Dermis microvascular lymphatic vessel endothelial cell (primary cell): ENCODE measurements around the gene AFF3. TPM values are rescaled to one million over a fixed set of nuclear protein-coding genes. Genes with fewer than 3 reads are reported as not detected.

Source experiments
- DNase-seq, 2 donors: peaks; one replicate each; pipeline versions ENCODE4 v3.0.0 to v3.0.0-alpha.2; 2010; ENCODE audit warnings: low read depth in 2 of 2
- total RNA-seq: library from RNA; depleted of rRNA; stranded (reverse); fragments of >200 nt; gene quantifications from 2 replicates; pipeline ENCODE4 v1.2.1, GENCODE V29; 2014

AFF3 gene
- total RNA-seq, 1 donor from 2014 or later, result under 0.01 TPM

GRCh38 chr2:100042562-100042961 is 99.8 kb downstream of the AFF3 start:
- no peak for DNase-seq

GRCh38 chr2:100041946-100042345 is 100.4 kb downstream of the AFF3 start:
- no peak for DNase-seq

DNA sequence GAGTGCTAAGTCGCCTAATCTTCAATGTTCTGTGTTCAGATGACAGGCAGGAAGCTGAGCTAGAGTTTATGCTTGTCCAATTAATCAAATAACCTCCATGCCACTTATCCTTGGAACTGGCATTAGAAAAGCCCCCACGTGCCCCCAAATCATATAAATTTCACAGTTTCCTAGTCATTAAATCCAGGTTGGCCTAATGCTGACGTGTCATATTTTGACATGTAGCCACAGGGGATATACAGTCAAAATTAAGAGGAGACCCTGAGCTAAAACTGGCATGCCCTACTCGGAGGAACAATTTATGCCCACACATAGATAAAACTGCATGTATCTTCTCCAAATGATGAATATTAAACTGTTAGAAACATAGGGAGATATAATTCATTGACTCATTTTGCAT is 101.0 kb downstream of the AFF3 start:
- DNase-seq, result no peak

DNA sequence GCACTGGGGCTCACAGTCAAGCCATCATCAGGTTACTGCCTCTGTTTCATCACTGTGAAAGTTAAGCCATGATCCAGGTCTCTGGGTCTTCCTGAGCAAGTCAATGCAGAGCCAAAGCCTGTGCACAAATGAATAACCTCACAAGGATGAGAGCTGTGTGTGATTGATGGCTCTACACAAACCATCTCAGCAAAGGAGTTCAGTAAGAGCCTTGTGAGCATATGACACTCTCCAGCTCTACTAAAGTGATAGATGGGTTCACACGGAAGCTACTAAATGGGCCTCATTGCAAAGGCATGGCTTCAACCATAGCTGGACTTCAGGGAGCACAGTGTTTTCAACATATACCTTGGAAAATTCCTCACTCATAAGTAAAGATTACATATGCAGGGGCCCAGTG is 101.5 kb downstream of the AFF3 start:
- DNase-seq, result no peak

DNA sequence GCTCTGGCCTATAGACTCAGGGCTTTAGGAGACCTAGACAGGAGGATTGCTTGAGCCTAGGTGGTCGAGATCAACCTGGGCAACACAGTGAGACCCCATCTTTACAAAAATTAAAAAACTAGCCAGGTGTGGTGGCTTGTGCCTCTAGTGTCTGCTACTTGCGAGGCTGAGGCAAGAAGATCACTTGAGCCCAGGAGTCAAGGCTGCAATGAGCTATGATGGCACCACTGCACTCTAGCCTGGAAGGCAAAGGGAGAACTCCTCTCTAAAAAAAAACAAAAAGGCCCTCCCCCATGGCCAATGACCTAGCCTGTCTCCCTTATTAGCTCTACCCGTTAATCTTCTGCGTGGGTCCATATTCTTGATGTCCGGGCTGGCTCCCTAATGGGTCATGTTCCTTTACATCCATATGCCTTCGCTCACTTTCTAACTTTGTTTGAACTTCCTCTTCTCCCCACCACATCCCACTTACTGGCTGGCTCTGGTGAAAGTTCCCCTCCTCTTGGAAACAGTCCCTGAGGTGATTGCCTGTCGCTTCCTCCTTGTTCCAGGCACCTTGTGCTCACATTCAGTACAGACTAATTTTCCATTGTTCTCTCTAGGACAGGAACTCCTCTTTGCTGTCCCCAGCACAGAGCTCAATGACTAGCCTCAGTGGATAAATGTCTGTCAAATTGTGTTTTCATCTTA is 103.0 kb downstream of the AFF3 start:
- no peak for DNase-seq

GRCh38 chr2:100038011-100038410 is 104.4 kb downstream of the AFF3 start:
- DNase-seq, result no peak

GRCh38 chr2:100036793-100037192 is 105.6 kb downstream of the AFF3 start:
- DNase-seq, result no peak

DNA sequence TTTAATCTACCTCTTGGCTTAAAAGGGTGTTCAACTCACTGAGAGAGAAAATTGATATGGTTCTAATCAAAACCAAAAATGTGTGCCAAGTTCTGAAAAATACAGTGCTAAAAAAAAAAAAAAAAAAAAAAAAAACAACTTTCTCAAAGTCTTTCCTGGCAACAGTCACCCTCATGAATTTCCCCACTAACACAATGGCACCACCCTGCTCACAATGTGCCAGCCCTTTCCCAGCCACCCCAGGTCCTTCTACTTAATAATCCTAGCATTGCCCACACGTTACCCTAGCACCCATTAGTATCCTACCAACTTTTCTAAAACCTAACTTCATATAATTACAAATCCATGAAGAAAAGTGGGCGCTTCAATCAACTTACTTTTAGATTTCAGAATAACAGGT is 106.4 kb downstream of the AFF3 start:
- DNase-seq, result no peak

DNA sequence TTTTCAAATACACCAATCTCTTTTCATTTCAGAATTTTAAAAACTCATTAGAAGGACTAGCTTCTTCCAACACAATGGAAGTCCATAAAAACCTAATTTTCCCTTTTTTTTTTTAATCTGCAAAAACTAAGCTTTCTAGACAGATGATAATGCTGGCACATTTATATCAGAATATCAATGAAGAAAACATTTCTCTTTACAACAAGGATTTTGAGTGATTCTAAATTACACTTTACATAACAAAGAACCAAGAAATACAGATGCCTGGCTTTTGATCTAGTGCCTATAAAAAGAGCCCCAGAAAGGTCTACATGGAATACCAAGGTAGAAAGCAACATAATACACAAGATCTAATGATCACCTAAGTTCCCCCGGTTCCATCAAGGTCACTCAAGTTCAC is 108.0 kb downstream of the AFF3 start:
- no peak for DNase-seq

DNA sequence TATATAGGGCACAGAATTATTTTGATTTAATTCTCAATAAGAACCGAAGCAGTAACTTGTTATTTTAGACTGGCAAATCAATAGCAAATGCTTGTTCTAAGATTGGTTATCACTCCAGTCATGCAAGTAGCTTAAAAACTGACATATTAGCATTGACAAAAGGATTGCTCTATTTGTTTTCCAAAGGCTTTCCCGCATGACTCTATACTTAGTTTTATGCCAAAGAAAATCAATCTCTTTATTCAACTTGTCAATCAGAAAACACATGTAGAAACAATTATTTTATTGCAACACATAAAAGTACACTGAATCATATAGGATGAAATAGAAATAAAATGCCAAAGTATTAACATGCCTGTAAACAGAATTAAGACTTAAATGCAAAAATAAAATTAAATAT is 108.4 kb downstream of the AFF3 start:
- DNase-seq, result no peak

DNA sequence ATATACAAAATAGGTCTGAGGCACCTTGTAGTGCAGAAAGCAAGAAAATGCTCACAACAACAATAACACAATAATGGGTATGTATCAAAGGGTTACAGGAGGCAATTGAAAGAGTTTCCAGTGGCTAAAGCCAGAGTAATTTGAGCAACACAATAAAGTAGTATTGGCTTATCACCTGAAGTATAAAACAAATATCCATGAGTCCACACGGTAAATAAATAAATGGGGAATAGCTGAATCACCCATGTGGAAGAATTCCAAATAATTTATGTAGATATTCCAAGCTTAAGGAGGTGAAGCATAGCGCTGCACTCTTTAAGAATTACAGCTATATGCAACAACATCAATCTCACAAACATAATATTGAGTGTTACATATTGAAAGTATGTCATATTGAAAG is 110.8 kb downstream of the AFF3 start:
- no peak for DNase-seq

DNA sequence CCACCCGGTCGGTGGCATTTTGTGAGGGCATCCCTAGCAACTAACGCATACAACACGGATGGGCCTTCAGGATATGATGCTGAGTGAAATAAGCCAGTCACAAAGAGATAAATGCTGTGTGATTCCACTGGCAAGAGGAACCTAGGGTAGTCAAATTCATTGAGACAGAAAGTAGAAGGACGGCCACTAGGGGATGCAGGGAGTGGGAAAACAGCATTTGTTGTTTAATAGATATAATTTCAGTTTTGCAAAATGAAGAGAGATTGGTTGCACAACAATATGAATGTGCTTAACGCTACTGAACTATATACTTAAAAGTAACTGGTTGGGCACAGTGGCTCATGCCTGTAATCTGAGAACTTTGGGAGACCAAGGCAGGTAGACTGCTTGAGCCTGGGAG is 112.9 kb downstream of the AFF3 start:
- no peak for DNase-seq

- no peak for DNase-seq
Measured at GRCh38 chr2:100021791-100022340, 120.5 kb downstream of the AFF3 start.

DNA sequence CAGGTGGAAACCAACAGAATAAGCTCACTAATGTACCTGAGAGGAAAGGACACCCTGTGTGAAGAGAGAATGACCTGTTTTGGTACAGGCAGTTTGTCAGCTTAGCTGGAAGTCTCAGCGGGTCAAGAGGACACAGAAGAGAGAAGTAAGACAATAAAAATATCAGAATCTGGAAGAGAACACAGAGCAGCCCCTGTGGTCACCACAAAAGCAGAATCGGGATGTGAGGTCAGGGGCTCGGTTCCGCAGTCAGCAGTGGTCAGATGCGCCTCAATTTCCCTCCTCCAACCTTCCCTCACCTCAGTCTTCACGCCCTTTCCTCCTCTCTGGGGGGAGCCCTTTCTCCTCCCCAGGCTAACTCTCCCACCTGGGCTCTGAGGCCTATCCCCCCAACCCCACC is 122.9 kb downstream of the AFF3 start:
- DNase-seq, result no peak

DNA sequence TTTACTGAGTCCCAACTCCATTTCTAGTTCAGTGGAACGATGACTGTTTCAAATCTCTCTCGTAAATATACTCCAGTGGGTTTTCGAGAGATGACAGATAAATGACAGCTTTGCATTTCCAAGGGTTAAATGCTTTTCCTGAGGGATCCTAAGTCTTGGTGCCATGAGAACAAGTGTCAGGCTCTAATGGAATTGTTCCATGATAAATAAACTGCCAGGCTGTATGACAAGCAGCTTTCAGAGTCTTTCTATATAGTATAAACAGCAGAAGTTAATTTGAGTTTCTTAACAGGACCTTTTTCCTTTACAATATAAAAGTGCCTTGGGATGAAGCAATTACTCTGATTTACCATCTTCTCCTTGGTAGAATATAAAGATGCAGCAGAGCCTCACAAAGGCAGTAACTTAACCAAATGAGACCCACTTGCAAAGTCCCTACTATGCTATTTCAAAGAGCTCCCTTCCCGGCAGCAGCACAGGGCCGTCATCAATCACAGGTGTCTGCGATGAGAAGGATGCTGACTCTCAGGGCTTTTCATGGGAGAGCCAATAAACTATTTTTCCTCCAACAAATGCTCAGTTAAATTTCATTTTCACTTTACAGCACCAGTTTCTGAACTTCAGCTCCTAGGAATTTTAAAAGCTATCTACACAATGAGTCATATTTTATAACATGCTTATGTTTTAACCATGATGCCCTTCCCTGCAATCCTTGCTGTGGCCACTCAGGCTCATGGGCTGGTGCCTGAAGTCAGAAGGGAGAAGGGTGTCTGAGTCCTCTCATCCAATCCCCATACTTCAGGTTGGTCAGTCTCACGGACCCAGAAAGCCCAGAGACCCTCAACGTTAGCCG is 123.8 kb downstream of the AFF3 start:
- DNase-seq, result no peak

- DNase-seq, result no peak
Measured at GRCh38 chr2:100017633-100018032, 124.8 kb downstream of the AFF3 start.

DNA sequence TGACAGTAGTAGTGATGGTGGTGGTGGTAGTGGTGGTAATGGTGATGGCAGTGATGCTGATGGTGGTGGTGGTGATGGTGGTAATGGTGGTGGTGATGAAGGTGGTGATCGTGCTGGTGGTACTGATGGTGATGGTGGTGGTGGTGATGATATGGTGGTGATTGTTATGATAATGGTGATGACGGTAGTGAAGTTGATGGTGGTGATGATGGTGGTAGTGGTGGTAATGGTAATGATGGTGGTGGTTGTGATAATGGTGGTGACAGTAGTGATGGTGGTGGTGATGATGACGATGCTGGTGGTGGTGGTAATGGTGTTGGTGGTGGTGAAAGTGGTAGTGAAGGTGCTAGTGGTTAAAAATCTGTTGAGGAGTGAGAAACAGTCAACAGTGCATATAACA is 125.6 kb downstream of the AFF3 start:
- DNase-seq, result no peak

DNA sequence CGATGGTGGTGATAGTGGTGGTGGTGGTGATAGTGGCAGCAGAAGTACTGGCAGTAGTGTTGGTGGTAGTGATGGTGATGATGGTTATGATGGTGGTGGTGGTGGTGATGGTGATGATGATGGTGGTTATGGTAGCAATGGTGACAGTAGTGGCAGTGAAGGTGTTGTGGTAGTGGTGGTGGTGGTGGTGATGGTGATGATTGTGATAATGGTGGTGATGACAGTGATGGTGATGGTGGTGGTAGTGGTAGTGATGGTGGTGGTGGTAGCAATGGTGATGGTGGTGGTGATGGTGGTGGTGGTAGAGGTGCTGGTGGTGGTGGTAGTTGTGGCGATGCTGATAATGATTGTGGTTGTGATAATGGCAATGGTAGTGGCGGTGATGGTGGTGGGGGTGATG is 126.5 kb downstream of the AFF3 start:
- DNase-seq, result no peak

GRCh38 chr2:100013892-100014677 is 128.3 kb downstream of the AFF3 start:
- DNase-seq, result peak in 1 of 2 donors; percentile 24

GRCh38 chr2:100012561-100012960 is 129.8 kb downstream of the AFF3 start:
- DNase-seq, result no peak

- DNase-seq, result no peak
Measured at GRCh38 chr2:100011272-100011731, 131.1 kb downstream of the AFF3 start.

DNA sequence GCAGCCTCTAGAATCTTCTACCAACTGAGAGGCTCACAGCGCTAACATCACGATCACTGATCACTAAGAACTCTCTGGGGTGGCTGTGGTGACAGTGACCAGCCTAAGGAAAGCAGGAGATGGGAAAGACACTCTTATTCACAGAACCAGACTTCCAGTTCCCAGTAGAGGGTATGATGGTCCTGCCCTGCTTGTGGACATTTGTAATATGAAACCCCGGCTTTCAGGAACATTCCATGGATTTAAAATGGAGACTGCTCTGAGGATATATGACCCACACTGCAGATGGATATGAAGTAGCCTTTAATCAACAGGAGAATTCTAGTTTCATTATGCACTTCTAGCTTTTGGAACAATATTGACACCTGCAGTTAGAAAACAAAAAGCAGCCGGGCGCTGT is 131.8 kb downstream of the AFF3 start:
- DNase-seq, result no peak
